OCI-LY3 (cell line): ENCODE data around the gene LRRC9.
"Not testable (repeated sequence)": the region's sequence is repeated elsewhere in the genome, so short reads cannot be mapped to it uniquely, and the experiment has no call there.

Source experiments
- H2AFZ ChIP-seq: fragments of 200-600, 300-600 bp; shearing (Covaris generic); 2 replicates; pipeline ENCODE4 v1.6.0; 2014; ENCODE audit warnings: antibody characterized with exemption, low read depth, low read length
- H3K27ac ChIP-seq: fragments of 200-600, 300-600 bp; sonication (generic); 2 replicates; pipeline ENCODE4 v1.5.1; 2014; ENCODE audit warnings: mild to moderate bottlenecking, low read length, moderate library complexity, mixed read lengths
- H3K27me3 ChIP-seq: fragments of 200-600, 300-600 bp; sonication (generic); 2 replicates; pipeline ENCODE4 v1.6.1; 2014; ENCODE audit warnings: low read depth, low read length, mixed read lengths
- H3K36me3 ChIP-seq: fragments of 200-600, 300-600 bp; sonication (generic); replicated peaks from 2 replicates; pipeline ENCODE3; 2014; ENCODE audit warnings: low read depth, low read length, mixed read lengths
- H3K4me1 ChIP-seq: fragments of 300-600, 200-600 bp; sonication (generic); 2 replicates; pipeline ENCODE4 v1.6.1; 2014; ENCODE audit warnings: low read length, mixed read lengths
- H3K4me2 ChIP-seq: fragments of 200-600, 300-600 bp; sonication (generic); 2 replicates; pipeline ENCODE4 v1.6.1; 2014; ENCODE audit warnings: low read length, mixed read lengths
- H3K4me3 ChIP-seq: fragments of 300-600, 200-600 bp; sonication (generic); 2 replicates; pipeline ENCODE4 v1.5.1; 2014; ENCODE audit warnings: antibody characterized with exemption, mild to moderate bottlenecking, low read length, moderate library complexity
- H3K79me2 ChIP-seq: fragments of 300-600, 200-600 bp; shearing (Covaris generic); 2 replicates; pipeline ENCODE4 v1.6.1; 2014; ENCODE audit warnings: mild to moderate bottlenecking, low read length, mixed read lengths
- H3K9ac ChIP-seq: fragments of 300-600, 200-600 bp; shearing (Covaris generic); 2 replicates; pipeline ENCODE4 v1.6.0; 2014; ENCODE audit warnings: mild to moderate bottlenecking, low read length, moderate library complexity
- H3K9me3 ChIP-seq: fragments of 200-600, 300-600 bp; shearing (Covaris generic); 2 replicates; pipeline ENCODE4 v1.6.1; 2014; ENCODE audit warnings: low read length, mixed read lengths; ENCODE audit not compliant: insufficient read depth
- H4K20me1 ChIP-seq: fragments of 200-600, 300-600 bp; sonication (generic); 2 replicates; pipeline ENCODE4 v1.6.1; 2016; ENCODE audit warnings: low read length, mixed read lengths; ENCODE audit not compliant: insufficient read depth
- EZH2phosphoT487 ChIP-seq: fragments of 200-600 bp; shearing (Covaris generic); IDR thresholded peaks from 2 replicates; pipeline ENCODE4 v1.6.1; 2018; ENCODE audit warnings: antibody characterized with exemption, mixed run types, low read depth
- TF ChIP-seq, protein P1 (sequence below): fragments of 200-600, 300-600 bp; sonication (generic); IDR thresholded peaks from 2 replicates; pipeline ENCODE4 v1.5.1; 2014; ENCODE audit warnings: antibody characterized with exemption, low read length, low read depth

LRRC9 gene

DNA sequence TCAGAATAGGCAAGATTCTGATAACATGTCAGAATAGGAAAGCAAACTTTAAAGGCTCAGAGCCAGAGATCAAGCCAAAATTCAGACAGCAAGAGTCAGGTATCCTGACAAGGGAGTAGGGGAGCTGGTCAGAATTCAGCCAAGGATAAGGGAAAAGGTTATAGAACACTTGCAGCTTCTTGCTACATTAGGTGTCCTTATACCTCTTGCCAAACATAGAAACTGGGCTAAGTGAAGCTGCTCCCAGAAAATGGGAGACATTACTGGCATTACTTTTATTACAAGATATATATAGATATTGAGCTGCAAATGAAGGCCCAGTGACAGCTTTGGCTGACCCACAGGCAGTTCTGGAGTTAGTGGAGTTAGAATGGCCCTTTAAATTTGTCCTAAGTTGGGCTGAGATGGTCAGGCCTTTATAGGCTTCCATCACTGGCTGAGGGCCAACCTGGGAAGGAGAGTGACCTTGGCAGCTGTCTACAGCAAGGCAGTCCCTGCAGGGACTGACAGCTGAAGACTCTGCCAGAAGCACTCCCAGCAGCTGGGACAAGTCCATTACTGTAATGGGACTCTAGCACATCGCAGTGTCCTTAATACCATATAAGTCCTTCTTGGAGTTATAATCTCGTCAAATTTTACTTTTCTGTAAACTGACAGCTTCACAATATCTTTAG, 83.0 kb downstream of the LRRC9 start:
- no peak overlapping the region for H2AFZ ChIP-seq
- no peaks in the 10 kb centered on the region for H3K4me1 ChIP-seq
- no peaks in the 10 kb centered on the region for H3K9me3 ChIP-seq
- no peak overlapping the region for H3K4me2 ChIP-seq
- H3K36me3 ChIP-seq, result no peaks in the 10 kb centered on the region
- no peak overlapping the region for H3K9ac ChIP-seq
- no peaks in the 10 kb centered on the region for H3K27me3 ChIP-seq
- no peaks in the 10 kb centered on the region for H3K79me2 ChIP-seq
- H3K4me3 ChIP-seq, result no peak overlapping the region
- no peak overlapping the region for H3K27ac ChIP-seq
- TF ChIP-seq, protein P1, sequence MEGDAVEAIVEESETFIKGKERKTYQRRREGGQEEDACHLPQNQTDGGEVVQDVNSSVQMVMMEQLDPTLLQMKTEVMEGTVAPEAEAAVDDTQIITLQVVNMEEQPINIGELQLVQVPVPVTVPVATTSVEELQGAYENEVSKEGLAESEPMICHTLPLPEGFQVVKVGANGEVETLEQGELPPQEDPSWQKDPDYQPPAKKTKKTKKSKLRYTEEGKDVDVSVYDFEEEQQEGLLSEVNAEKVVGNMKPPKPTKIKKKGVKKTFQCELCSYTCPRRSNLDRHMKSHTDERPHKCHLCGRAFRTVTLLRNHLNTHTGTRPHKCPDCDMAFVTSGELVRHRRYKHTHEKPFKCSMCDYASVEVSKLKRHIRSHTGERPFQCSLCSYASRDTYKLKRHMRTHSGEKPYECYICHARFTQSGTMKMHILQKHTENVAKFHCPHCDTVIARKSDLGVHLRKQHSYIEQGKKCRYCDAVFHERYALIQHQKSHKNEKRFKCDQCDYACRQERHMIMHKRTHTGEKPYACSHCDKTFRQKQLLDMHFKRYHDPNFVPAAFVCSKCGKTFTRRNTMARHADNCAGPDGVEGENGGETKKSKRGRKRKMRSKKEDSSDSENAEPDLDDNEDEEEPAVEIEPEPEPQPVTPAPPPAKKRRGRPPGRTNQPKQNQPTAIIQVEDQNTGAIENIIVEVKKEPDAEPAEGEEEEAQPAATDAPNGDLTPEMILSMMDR, result no peak
- no peak for TF ChIP-seq EZH2phosphoT487
- H4K20me1 ChIP-seq, result no peaks in the 10 kb centered on the region

DNA sequence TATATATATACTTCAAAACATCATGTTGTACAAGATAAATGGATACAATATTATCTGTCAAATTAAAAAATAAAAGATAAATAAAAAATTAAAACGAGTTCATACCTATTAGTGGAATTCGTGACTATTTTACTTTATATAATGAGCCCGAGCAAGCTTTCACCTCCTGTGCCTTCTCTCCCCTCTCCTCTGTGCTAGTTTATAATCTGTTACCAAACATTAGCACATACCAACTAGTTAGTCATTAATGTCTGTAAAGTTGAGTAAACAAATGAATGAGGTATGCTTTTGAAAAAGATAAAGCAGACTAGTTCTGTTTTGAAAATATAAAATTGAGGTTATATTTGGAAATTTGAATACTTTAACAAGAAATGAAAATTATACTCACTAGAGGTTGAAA, 84.0 kb downstream of the LRRC9 start:
- Histone ChIP-seq H3K4me2 (no peak overlapping the region), H3K27ac (no peak overlapping the region), H3K4me3 (no peak overlapping the region), H3K9me3 (no peaks in the 10 kb centered on the region), H3K36me3 (no peaks in the 10 kb centered on the region), H3K79me2 (no peaks in the 10 kb centered on the region), H3K4me1 (no peaks in the 10 kb centered on the region), H2AFZ (no peak overlapping the region), H4K20me1 (no peaks in the 10 kb centered on the region), H3K27me3 (no peaks in the 10 kb centered on the region), H3K9ac (no peak overlapping the region)
- TF ChIP-seq, protein P1, result no peak
- no peak for TF ChIP-seq EZH2phosphoT487

DNA sequence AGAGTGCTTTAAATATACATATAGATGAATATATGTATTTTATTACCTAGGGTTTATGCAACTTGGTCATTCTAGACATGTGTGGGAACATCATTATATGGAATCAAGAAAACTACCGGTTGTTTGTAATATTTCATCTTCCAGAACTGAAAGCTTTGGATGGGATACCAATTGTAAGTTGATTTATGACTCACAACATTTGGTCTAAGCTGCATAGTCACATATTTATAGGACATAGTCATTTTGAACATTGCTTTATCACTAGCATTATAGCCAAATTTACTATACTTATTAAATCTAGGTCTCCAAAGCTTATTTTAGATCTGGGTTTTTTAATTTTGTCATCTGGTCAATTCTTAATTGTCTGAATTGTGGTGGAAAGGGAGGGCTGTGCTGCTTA, 88.1 kb downstream of the LRRC9 start:
- Histone ChIP-seq H4K20me1 (no peaks in the 10 kb centered on the region), H3K4me1 (no peaks in the 10 kb centered on the region), H3K9ac (no peak overlapping the region), H3K9me3 (no peaks in the 10 kb centered on the region), H3K36me3 (no peaks in the 10 kb centered on the region), H3K4me3 (no peak overlapping the region), H3K4me2 (no peak overlapping the region), H3K79me2 (no peaks in the 10 kb centered on the region), H3K27ac (no peak overlapping the region), H2AFZ (no peak overlapping the region), H3K27me3 (no peaks in the 10 kb centered on the region)
- TF ChIP-seq, protein P1, result no peak
- TF ChIP-seq EZH2phosphoT487, result no peak

DNA sequence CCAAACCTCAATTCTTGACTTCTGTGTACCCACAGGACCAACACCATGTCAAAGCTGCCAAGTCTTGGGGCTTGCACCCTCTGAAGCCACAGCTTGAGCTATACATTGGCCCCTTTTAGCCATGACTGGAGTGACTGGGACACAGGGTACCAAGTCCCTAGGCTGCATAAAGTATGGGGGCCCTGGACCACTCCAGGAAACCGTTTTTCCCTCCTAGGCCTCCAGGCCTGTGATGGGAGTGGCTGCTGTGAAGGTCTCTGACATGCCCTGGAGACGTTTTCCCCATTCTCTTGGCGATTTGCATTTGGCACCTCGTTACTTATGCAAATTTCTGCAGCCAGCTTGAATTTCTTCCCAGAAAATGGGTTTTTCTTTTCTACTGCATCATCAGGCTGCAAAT, 90.3 kb downstream of the LRRC9 start:
- H3K36me3 ChIP-seq, H2AFZ ChIP-seq, H3K4me3 ChIP-seq, H3K4me2 ChIP-seq, H3K9ac ChIP-seq, H4K20me1 ChIP-seq, H3K4me1 ChIP-seq, H3K27ac ChIP-seq, H3K27me3 ChIP-seq, H3K79me2 ChIP-seq, H3K9me3 ChIP-seq: not testable (repeated sequence)

DNA sequence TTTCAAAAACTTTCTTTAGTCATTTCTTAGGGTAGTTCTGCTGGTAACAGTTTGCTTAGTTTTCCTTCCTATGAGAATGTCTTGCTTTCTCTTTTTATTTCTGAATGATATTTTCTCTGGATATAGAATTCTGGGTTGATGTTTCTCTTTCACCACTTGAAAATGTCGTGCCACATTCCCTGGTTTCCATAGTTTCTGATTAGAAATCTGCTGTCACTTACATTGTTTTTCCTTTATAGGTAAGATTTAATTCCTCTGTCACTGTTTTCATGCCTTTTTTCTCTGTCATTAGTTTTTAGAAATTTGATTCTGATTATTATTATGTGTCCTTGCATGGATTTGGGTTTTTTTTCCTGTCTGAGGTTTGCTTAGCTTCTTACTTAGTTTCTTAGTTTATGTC, 94.5 kb downstream of the LRRC9 start:
- Histone ChIP-seq H4K20me1 (no peaks in the 10 kb centered on the region), H3K4me1 (no peaks in the 10 kb centered on the region), H2AFZ (no peak overlapping the region), H3K36me3 (no peaks in the 10 kb centered on the region), H3K9me3 (no peaks in the 10 kb centered on the region), H3K4me2 (no peak overlapping the region), H3K9ac (no peak overlapping the region), H3K79me2 (no peaks in the 10 kb centered on the region), H3K27me3 (no peaks in the 10 kb centered on the region), H3K4me3 (no peak overlapping the region), H3K27ac (no peak overlapping the region)
- TF ChIP-seq, protein P1, result no peak
- no peak for TF ChIP-seq EZH2phosphoT487
